RPMI7951 (cell line): ENCODE results near the gene SAMD4B. TPM values are rescaled to one million over a fixed set of nuclear protein-coding genes. Genes with fewer than 3 reads are reported as not detected.
"Not testable (repeated sequence)": the region's sequence is repeated elsewhere in the genome, so short reads cannot be mapped to it uniquely, and the experiment has no call there.

Experiments
- DNase-seq: peaks from one replicate; pipeline ENCODE4 v3.0.0-alpha.2; 2012; ENCODE audit warnings: low read depth
- total RNA-seq: library from RNA; depleted of rRNA; stranded (reverse); fragments of >200 nt; shearing (Covaris generic); gene quantifications from 2 replicates; pipeline ENCODE4 v1.2.3, GENCODE V29; 2014

The SAMD4B gene
- total RNA-seq, 1 experiment from 2014 or later = 41.5 TPM

- DNase-seq = no peak
Measured at GRCh38 chr19:39314016-39314728, 28.0 kb upstream of the SAMD4B start.

DNA sequence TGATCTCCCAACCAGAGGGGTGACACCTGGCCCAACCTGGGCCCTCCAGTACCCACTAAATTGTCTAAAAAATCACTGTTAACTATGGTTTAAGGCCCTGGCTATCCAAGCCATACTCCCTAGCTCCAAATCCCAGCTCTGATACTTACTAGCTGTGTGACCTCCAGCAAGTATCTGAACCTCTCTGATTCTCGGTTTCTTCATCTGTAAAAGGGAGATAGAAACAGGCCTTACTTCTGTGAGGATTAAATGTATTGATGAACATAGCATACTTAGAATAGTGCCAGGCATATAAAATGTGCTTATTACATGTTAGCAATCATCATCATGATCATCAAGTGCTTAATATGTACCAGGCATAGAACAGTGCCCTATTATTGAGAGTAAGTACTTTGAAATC lies 26.3 kb upstream of the SAMD4B start:
- DNase-seq = no peak

DNA sequence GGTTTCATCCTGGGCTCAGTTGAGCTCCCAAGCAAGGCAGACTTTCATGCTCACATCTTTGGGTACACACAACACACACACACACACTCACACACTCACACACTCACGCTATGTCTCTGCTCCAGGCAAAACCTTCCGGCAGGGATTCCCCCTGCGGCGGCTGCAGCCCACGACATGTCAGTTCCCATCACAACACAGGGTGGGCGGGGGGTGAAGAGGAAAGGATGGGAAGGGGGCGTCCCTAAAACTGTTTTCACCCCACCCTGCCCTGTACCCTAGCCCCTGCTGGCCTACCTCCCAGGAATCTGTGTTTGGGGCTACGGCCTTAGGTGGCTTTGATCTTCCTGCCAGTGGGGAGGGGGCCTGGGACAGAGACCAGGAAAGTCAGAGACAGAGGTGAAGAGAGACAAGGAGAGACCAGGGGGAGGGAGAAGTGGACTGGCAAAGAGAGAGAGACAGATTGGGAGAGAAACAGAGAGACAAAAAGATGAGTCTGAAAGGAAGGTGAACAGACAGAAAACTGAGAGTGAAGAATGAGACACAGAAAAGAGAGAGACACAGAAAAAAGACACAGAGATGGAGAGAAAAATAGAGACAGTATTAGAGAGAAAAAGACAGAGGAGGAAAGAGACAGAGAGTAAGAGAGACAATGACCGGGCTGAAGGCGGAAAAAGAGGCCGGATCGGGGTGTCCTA lies 25.4 kb upstream of the SAMD4B start:
- no peak for DNase-seq

DNA sequence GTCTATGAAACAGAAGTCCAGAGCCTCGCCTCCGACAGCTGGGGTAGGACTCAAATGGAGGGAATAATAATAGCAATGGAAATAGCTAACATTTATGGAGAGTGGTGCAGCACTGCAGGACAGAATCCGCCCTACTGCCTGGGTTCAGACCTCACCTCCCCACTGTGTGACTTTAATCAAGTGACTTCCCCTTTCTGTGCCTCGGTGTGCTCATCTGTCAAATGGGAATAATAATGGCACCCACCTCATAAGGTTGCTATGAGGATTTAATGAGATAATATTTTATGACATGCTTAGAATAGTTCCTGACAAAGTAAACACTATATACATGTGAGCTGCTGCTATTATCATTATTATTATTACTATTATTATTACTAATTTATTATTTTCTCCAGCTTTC lies 24.7 kb upstream of the SAMD4B start:
- no peak for DNase-seq

GRCh38 chr19:39318071-39318470 lies 24.1 kb upstream of the SAMD4B start:
- DNase-seq = no peak

DNA sequence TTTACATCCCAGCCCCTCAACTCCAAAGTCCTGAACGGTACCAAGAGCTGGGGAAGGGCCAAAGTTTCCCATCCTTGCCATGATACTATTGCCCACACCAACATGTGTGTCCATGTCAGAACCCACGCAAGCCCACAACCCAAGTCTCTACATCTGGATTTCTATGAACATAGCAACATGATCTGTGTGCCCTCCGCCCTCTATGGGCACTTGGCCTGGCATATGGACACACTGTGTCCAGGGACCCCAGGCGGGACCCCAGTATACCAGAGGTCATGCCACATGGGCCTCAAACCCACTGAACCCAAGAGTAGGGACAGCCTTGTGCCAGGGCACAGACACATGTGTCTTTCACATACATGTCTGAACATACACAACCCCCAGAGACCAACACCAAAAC lies 23.5 kb upstream of the SAMD4B start:
- DNase-seq = no peak

- DNase-seq = no peak
Measured at GRCh38 chr19:39319098-39319891, 22.9 kb upstream of the SAMD4B start.

GRCh38 chr19:39319892-39320248 lies 22.4 kb upstream of the SAMD4B start:
- DNase-seq = no peak

GRCh38 chr19:39321117-39321831 lies 20.9 kb upstream of the SAMD4B start:
- DNase-seq = no peak

DNA sequence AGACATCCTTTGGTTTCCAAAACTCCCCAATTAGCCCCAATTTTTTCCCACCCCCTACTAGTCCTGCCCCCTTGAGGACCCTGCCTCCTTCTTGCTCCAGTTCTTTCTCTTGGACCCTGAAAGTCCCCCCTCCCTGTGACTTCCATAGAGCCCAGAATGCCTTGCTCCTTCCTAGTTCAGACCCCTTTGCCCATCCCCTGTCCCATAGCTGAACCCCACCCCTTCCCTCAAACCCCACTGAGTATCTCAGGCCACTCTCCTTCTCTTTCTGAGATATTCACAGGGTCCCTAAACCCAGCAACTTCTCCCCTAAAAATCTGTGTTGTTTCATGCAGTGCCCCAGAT lies 20.4 kb upstream of the SAMD4B start:
- no peak for DNase-seq

DNA sequence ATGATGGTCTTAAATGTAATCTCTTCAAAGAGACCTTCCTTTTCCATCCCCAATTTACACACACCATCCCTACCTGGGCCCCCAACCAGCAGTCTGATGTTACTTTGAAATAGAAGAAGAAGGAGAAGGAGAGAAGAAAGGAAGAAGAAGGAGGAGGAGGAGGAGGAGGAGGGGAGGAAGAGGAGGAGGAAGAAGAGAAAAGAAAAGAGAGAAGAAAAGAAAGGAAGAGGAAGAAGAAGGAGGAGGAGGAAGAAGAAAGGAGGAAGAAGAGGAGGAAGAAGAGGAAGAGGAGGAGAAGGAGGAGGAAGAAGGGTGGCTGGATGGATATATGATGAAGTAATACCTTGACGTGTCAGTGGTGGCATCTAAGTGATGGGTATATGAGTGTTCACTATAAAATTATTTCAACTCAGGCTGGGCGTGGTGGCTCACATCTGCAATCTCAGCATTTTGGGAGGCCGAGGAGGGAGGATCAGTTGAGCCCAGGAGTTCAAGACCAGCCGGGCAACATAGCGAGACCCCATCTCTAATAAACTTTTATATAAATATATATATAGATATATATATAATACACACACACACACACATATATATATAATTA lies 17.9 kb upstream of the SAMD4B start:
- DNase-seq = no peak

GRCh38 chr19:39325778-39326665 lies 16.2 kb upstream of the SAMD4B start:
- peak; percentile 49 for DNase-seq

- no peak for DNase-seq
Measured at GRCh38 chr19:39327363-39328045, 14.7 kb upstream of the SAMD4B start.

GRCh38 chr19:39328046-39328705 lies 14.0 kb upstream of the SAMD4B start:
- peak; percentile 63 for DNase-seq

DNA sequence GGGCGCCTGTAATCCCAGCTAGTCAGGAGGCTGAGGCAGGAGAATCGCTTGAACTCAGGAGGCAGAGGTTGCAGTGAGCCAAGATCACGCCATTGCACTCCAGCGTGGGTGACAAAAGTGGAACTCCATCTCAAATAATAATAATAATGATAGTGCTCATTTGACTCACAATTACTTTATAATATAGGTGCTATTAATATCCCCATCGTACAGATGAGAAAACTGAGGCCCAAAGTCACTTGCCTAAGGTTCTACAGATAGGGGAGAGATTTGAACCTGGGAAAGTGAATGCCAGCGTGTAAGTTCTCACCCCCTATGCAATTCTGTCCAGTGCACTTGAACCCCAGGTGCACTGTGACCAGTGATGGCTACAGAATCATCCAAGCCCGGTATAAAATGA lies 12.3 kb upstream of the SAMD4B start:
- DNase-seq = no peak

GRCh38 chr19:39332293-39332692 lies 9.9 kb upstream of the SAMD4B start:
- no peak for DNase-seq

DNA sequence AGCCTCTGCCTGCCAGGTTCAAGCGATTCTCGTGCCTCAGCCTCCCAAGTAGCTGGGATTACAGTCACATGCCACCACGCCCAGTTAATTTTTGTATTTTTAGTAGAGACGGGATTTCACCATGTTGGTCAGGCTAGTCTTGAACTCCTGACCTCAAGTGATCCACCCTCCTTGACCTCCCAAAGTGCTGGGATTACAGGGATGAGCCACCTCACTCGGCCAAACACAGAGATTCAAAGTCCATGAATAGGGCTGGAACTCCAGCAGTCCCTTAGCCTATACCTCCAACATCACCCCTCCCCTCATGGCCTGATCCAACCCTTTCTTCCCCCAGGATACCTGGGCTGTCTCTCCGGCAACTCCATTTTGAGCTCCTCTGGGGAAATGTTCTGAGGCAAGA lies 9.5 kb upstream of the SAMD4B start:
- DNase-seq = not testable (repeated sequence)

- DNase-seq = no peak
Measured at GRCh38 chr19:39333507-39333906, 8.7 kb upstream of the SAMD4B start.

- no peak for DNase-seq
Measured at GRCh38 chr19:39334444-39334976, 7.7 kb upstream of the SAMD4B start.
